ENCODE results near the gene GRAMD1B. TPM values are rescaled to one million over a fixed set of nuclear protein-coding genes. Genes with fewer than 3 reads are reported as not detected.

The GRAMD1B gene
- total RNA-seq, 1 donor from 2014 or later = 31.8 TPM

GRCh38 chr11:123429336-123429735, 733 bp upstream of the GRAMD1B start:
- intact Hi-C loops (cut with micrococcal nuclease) = no loop called here
- peaks cover 42% of the 10 kb centered on the region for H3K27me3 ChIP-seq (ENCODE audit: low read depth)

GRCh38 chr11:123430721-123431497, 840 bp downstream of the GRAMD1B start:
- peak overlapping the region; percentile 74 for H3K4me3 ChIP-seq
- no peaks in the 10 kb centered on the region for H3K9me3 ChIP-seq (replicated peaks)
- intact Hi-C loops (cut with micrococcal nuclease) = no loop called here
- DNase-seq = peak; percentile 70
- peaks cover 31% of the 10 kb centered on the region for H3K27me3 ChIP-seq (ENCODE audit: low read depth)
- H3K27ac ChIP-seq (replicated peaks) = peak overlapping the region; percentile 76
- no peaks in the 10 kb centered on the region for H3K36me3 ChIP-seq
- peaks cover 36% of the 10 kb centered on the region for H3K4me1 ChIP-seq
- no peak for TF ChIP-seq CTCF (IDR thresholded peaks at IDR 0.05; ENCODE audit: borderline replicate concordance)

More at GRCh38 chr11:123429336-123429735, 733 bp upstream of the GRAMD1B start:
- DNase-seq = no peak
- H3K36me3 ChIP-seq = no peaks in the 10 kb centered on the region
- no peak for TF ChIP-seq CTCF (IDR thresholded peaks at IDR 0.05; ENCODE audit: borderline replicate concordance)
- H3K9me3 ChIP-seq (replicated peaks) = no peaks in the 10 kb centered on the region
- H3K4me3 ChIP-seq = no peak overlapping the region
- peaks cover 36% of the 10 kb centered on the region for H3K4me1 ChIP-seq
- no peak overlapping the region for H3K27ac ChIP-seq (replicated peaks)

GRCh38 chr11:123431619-123432018, 1.6 kb downstream of the GRAMD1B start:
- intact Hi-C loops (cut with micrococcal nuclease) = no loop called here
- Histone ChIP-seq H3K27ac (replicated peaks) (no peak overlapping the region), H3K36me3 (no peaks in the 10 kb centered on the region), H3K4me3 (peak overlapping the region; percentile 74), H3K27me3 (ENCODE audit: low read depth) (peaks cover 25% of the 10 kb centered on the region), H3K4me1 (peaks cover 36% of the 10 kb centered on the region), H3K9me3 (replicated peaks) (no peaks in the 10 kb centered on the region)
- DNase-seq = no peak
- no peak for TF ChIP-seq CTCF (IDR thresholded peaks at IDR 0.05; ENCODE audit: borderline replicate concordance)

GRCh38 chr11:123434262-123434661, 4.2 kb downstream of the GRAMD1B start:
- Histone ChIP-seq H3K36me3 (no peaks in the 10 kb centered on the region), H3K4me3 (no peak overlapping the region), H3K9me3 (replicated peaks) (no peaks in the 10 kb centered on the region), H3K27me3 (ENCODE audit: low read depth) (peaks cover 19% of the 10 kb centered on the region), H3K4me1 (peaks cover 25% of the 10 kb centered on the region), H3K27ac (replicated peaks) (no peak overlapping the region)
- intact Hi-C loops (cut with micrococcal nuclease) = no loop called here
- TF ChIP-seq CTCF (IDR thresholded peaks at IDR 0.05; ENCODE audit: borderline replicate concordance) = peak; percentile 11
- no peak for DNase-seq

GRCh38 chr11:123434911-123435310, 4.8 kb downstream of the GRAMD1B start:
- Histone ChIP-seq H3K9me3 (replicated peaks) (no peaks in the 10 kb centered on the region), H3K27ac (replicated peaks) (no peak overlapping the region), H3K4me3 (no peak overlapping the region), H3K36me3 (no peaks in the 10 kb centered on the region), H3K4me1 (peaks cover 19% of the 10 kb centered on the region), H3K27me3 (ENCODE audit: low read depth) (peaks cover 14% of the 10 kb centered on the region)
- intact Hi-C loops (cut with micrococcal nuclease) = no loop called here
- no peak for DNase-seq
- no peak for TF ChIP-seq CTCF (IDR thresholded peaks at IDR 0.05; ENCODE audit: borderline replicate concordance)

Measured in left ventricle myocardium inferior (tissue), 1 donor.